HepG2 (cell line): Measurements from ENCODE around the gene MCMBP. TPM values are rescaled to one million over a fixed set of nuclear protein-coding genes. Genes with fewer than 3 reads are reported as not detected.

Experiments used
- CREB1 ChIP-seq, 2 experiments: fragments of 450-650 bp in 1 of 2; IDR thresholded peaks; 2 replicates each; pipeline ENCODE4 v1.6.1; 2016 to 2017; ENCODE audit warnings: control low read depth in 1 of 2, mild to moderate bottlenecking in 1 of 2, missing compliant biosample characterization in 1 of 2, missing genetic modification characterization in 1 of 2
- ELF4 ChIP-seq: sonication (generic); formaldehyde crosslinking; IDR thresholded peaks from 2 replicates; pipeline ENCODE4 v1.5.0; 2020; ENCODE audit warnings: missing genetic modification reagents, mild to moderate bottlenecking, moderate library complexity, borderline replicate concordance
- IRX3 ChIP-seq: sonication (generic); formaldehyde crosslinking; IDR thresholded peaks from 2 replicates; pipeline ENCODE4 v1.8.1; 2023; ENCODE audit warnings: mild to moderate bottlenecking, low read depth, missing genetic modification reagents, borderline replicate concordance
- NR0B2 ChIP-seq: sonication (generic); formaldehyde crosslinking; IDR thresholded peaks from 2 replicates; pipeline ENCODE4 v1.4.0; 2020; ENCODE audit warnings: mild to moderate bottlenecking, missing genetic modification reagents
- NRL ChIP-seq: sonication (generic); formaldehyde crosslinking; IDR thresholded peaks from 2 replicates; pipeline ENCODE4 v1.5.0; 2020; ENCODE audit warnings: missing genetic modification reagents, mild to moderate bottlenecking, moderate library complexity, borderline replicate concordance
- REST ChIP-seq, 2 experiments: IDR thresholded peaks; 2 replicates each; pipeline ENCODE4 v1.6.1; 2011 to 2012; ENCODE audit warnings: low read length in 2 of 2, borderline replicate concordance in 1 of 2, low read depth in 1 of 2, mild to moderate bottlenecking in 1 of 2, moderate library complexity in 1 of 2
- YEATS2 ChIP-seq: sonication (generic); formaldehyde crosslinking; IDR thresholded peaks from 2 replicates; pipeline ENCODE4 v1.4.0; 2020; ENCODE audit warnings: missing genetic modification reagents, borderline replicate concordance
- ZNF101 ChIP-seq: sonication (generic); formaldehyde crosslinking; IDR thresholded peaks from 2 replicates; pipeline ENCODE4 v1.4.0; 2020; ENCODE audit warnings: mild to moderate bottlenecking, low read depth, missing genetic modification reagents, borderline replicate concordance
- ZNF17 ChIP-seq: sonication (generic); formaldehyde crosslinking; IDR thresholded peaks from 2 replicates; pipeline ENCODE4 v1.5.0; 2020; ENCODE audit warnings: mild to moderate bottlenecking, missing genetic modification reagents
- ZNF432 ChIP-seq: sonication (generic); formaldehyde crosslinking; IDR thresholded peaks from 2 replicates; pipeline ENCODE4 v1.5.0; 2020; ENCODE audit warnings: missing genetic modification reagents, mild to moderate bottlenecking, borderline replicate concordance
- ZNF543 ChIP-seq: sonication (generic); formaldehyde crosslinking; IDR thresholded peaks from 2 replicates; pipeline ENCODE4 v1.4.0; 2020; ENCODE audit warnings: mild to moderate bottlenecking, missing genetic modification reagents
- ZNF562 ChIP-seq: sonication (generic); formaldehyde crosslinking; IDR thresholded peaks from 2 replicates; pipeline ENCODE4 v1.8.0; 2022; ENCODE audit warnings: missing genetic modification reagents, borderline replicate concordance
- ZNF678 ChIP-seq: sonication (generic); formaldehyde crosslinking; IDR thresholded peaks from 2 replicates; pipeline ENCODE4 v1.4.0; 2020; ENCODE audit warnings: mild to moderate bottlenecking, missing genetic modification reagents
- ZNF816 ChIP-seq: sonication (generic); formaldehyde crosslinking; IDR thresholded peaks from 2 replicates; pipeline ENCODE4 v1.8.0; 2022; ENCODE audit warnings: missing genetic modification reagents, mild to moderate bottlenecking, borderline replicate concordance
- polyA plus RNA-seq, 8 experiments: library from polyadenylated mRNA; depleted of rRNA in 3 of 8; stranded (reverse) in 7 of 8; unstranded in 1 of 8; fragments of >200 nt; fragmentation: Illumina TruSeq in 4 of 8; extraction: Trizol in 4 of 8; gene quantifications; 2 replicates each; pipeline versions ENCODE4 v1.2.1 to v1.2.3, GENCODE V29; 2011 to 2016; ENCODE audit warnings: low read depth in 4 of 8, missing spikeins in 1 of 8, mixed read lengths in 1 of 8; ENCODE audit not compliant: insufficient read depth in 1 of 8
- total RNA-seq, 5 experiments: library from RNA; depleted of rRNA; stranded (reverse); fragments of >200 nt; fragmentation: Illumina TruSeq; extraction: Trizol; gene quantifications; 2 replicates each; pipeline ENCODE4 v1.2.3, GENCODE V29; 2016; ENCODE audit warnings: low read depth in 1 of 5
- TF ChIP-seq, protein P1 (sequence below): IDR thresholded peaks from 2 replicates; pipeline ENCODE4 v1.6.1; 2016; ENCODE audit warnings: mild to moderate bottlenecking, missing biosample characterization, missing genetic modification reagents
- TF ChIP-seq, protein P2 (sequence below): IDR thresholded peaks from 2 replicates; pipeline ENCODE4 v1.6.1; 2016; ENCODE audit warnings: low read depth, missing genetic modification reagents, missing compliant biosample characterization

MCMBP gene
- total and polyA plus RNA-seq, 2 of the 13 experiments (the other 11 are each of a cell fraction or from before 2014, with no cell fraction given): 35.7 to 62.4 TPM

- peak; percentile 88; the same call in 1 of the 2 replicates for TF ChIP-seq NR0B2 (CRISPR knock-in tag)
- TF ChIP-seq REST (IDR thresholded peaks at IDR 0.05; ENCODE audit: borderline replicate concordance in 1 of 2, low read depth in 1 of 2, low read length in 2 of 2): 0 out of 4 replicates have a peak, but pooled peaks of 1 of the 2 experiments have one; percentile 31
- TF ChIP-seq ZNF562 (CRISPR knock-in tag): no peak
- 0 out of 2 replicates have a peak, but pooled peaks have one; percentile 43 for TF ChIP-seq IRX3
- no peak for TF ChIP-seq ZNF432 (CRISPR knock-in tag)
- TF ChIP-seq, protein P1, sequence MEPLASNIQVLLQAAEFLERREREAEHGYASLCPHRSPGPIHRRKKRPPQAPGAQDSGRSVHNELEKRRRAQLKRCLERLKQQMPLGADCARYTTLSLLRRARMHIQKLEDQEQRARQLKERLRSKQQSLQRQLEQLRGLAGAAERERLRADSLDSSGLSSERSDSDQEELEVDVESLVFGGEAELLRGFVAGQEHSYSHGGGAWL: peak; percentile 92
- peak; percentile 47; the same call in 1 of the 2 replicates for TF ChIP-seq ELF4 (CRISPR knock-in tag)
- TF ChIP-seq ZNF678 (CRISPR knock-in tag): no peak
- peak; percentile 96 for TF ChIP-seq YEATS2 (CRISPR knock-in tag)
- peak; percentile 63; the same call in 1 of the 2 replicates for TF ChIP-seq NRL (CRISPR knock-in tag)
- no peak for TF ChIP-seq ZNF101 (CRISPR knock-in tag)
- TF ChIP-seq ZNF17 (CRISPR knock-in tag): no peak
- peak; percentile 59; the same call in 1 of the 2 replicates for TF ChIP-seq ZNF543 (CRISPR knock-in tag)
- TF ChIP-seq CREB1 (IDR thresholded peaks at IDR 0.05): peak; percentile 78
- TF ChIP-seq CREB1 (CRISPR knock-in tag; IDR thresholded peaks at IDR 0.05): peak; percentile 89
- TF ChIP-seq, protein P2, sequence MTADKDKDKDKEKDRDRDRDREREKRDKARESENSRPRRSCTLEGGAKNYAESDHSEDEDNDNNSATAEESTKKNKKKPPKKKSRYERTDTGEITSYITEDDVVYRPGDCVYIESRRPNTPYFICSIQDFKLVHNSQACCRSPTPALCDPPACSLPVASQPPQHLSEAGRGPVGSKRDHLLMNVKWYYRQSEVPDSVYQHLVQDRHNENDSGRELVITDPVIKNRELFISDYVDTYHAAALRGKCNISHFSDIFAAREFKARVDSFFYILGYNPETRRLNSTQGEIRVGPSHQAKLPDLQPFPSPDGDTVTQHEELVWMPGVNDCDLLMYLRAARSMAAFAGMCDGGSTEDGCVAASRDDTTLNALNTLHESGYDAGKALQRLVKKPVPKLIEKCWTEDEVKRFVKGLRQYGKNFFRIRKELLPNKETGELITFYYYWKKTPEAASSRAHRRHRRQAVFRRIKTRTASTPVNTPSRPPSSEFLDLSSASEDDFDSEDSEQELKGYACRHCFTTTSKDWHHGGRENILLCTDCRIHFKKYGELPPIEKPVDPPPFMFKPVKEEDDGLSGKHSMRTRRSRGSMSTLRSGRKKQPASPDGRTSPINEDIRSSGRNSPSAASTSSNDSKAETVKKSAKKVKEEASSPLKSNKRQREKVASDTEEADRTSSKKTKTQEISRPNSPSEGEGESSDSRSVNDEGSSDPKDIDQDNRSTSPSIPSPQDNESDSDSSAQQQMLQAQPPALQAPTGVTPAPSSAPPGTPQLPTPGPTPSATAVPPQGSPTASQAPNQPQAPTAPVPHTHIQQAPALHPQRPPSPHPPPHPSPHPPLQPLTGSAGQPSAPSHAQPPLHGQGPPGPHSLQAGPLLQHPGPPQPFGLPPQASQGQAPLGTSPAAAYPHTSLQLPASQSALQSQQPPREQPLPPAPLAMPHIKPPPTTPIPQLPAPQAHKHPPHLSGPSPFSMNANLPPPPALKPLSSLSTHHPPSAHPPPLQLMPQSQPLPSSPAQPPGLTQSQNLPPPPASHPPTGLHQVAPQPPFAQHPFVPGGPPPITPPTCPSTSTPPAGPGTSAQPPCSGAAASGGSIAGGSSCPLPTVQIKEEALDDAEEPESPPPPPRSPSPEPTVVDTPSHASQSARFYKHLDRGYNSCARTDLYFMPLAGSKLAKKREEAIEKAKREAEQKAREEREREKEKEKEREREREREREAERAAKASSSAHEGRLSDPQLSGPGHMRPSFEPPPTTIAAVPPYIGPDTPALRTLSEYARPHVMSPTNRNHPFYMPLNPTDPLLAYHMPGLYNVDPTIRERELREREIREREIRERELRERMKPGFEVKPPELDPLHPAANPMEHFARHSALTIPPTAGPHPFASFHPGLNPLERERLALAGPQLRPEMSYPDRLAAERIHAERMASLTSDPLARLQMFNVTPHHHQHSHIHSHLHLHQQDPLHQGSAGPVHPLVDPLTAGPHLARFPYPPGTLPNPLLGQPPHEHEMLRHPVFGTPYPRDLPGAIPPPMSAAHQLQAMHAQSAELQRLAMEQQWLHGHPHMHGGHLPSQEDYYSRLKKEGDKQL (CRISPR knock-in tag): peak; percentile 42; the same call in 1 of the 2 replicates
- 0 out of 2 replicates have a peak, but pooled peaks have one; percentile 87 for TF ChIP-seq ZNF816 (CRISPR knock-in tag)
Observed at GRCh38 chr10:119892188-119893065, 19.8 kb upstream of the MCMBP start, which contains the start of gene SEC23IP (continued).
